Astrocyte of the hippocampus (primary cell): Measurements from ENCODE around the gene DAG1.
A peak's percentile ranks its signal among the peaks of the same experiment; 100 is the strongest.

Experiments used
- DNase-seq: peaks from one replicate; pipeline ENCODE4 v3.0.0; 2011; ENCODE audit warnings: low read depth, low spot score

Gene DAG1

GRCh38 chr3:49518016-49518415 lies 47.9 kb downstream of the DAG1 start:
- no peak for DNase-seq

- DNase-seq: no peak
Measured at GRCh38 chr3:49518441-49518840, 48.4 kb downstream of the DAG1 start.

GRCh38 chr3:49519296-49519695 lies 49.2 kb downstream of the DAG1 start:
- DNase-seq: peak; percentile 53

- no peak for DNase-seq
Measured at GRCh38 chr3:49519916-49520385, 49.9 kb downstream of the DAG1 start.

GRCh38 chr3:49523756-49524747 lies 54.0 kb downstream of the DAG1 start:
- DNase-seq: no peak

GRCh38 chr3:49529567-49529966 lies 59.5 kb downstream of the DAG1 start:
- no peak for DNase-seq

- DNase-seq: no peak
Measured at GRCh38 chr3:49530231-49530630, 60.2 kb downstream of the DAG1 start.

- no peak for DNase-seq
Measured at GRCh38 chr3:49530701-49531100, 60.6 kb downstream of the DAG1 start.

GRCh38 chr3:49531218-49531617 lies 61.2 kb downstream of the DAG1 start:
- DNase-seq: no peak

GRCh38 chr3:49531715-49532114 lies 61.6 kb downstream of the DAG1 start:
- no peak for DNase-seq

- no peak for DNase-seq
Measured at GRCh38 chr3:49533031-49533430, 63.0 kb downstream of the DAG1 start.

GRCh38 chr3:49533786-49534519 lies 63.9 kb downstream of the DAG1 start:
- no peak for DNase-seq

- DNase-seq: peak; percentile 88
Measured at GRCh38 chr3:49534581-49535441, 64.7 kb downstream of the DAG1 start.

GRCh38 chr3:49535971-49536874 lies 66.2 kb downstream of the DAG1 start:
- DNase-seq: no peak

- DNase-seq: no peak
Measured at GRCh38 chr3:49536875-49537533, 66.9 kb downstream of the DAG1 start.

GRCh38 chr3:49539659-49540560 lies 69.8 kb downstream of the DAG1 start:
- peak; percentile 98 for DNase-seq

GRCh38 chr3:49552087-49552486 lies 82.0 kb downstream of the DAG1 start:
- no peak for DNase-seq

GRCh38 chr3:49553324-49553691 lies 83.2 kb downstream of the DAG1 start:
- no peak for DNase-seq
